ENCODE results near the gene DIO3. TPM values are rescaled to one million over a fixed set of nuclear protein-coding genes. Genes with fewer than 3 reads are reported as not detected.

The DIO3 gene
- total and polyA plus RNA-seq, 2 of the 13 experiments (the other 11 are each of a cell fraction or from before 2014, with no cell fraction given), result not detected

- TF ChIP-seq, protein P1, sequence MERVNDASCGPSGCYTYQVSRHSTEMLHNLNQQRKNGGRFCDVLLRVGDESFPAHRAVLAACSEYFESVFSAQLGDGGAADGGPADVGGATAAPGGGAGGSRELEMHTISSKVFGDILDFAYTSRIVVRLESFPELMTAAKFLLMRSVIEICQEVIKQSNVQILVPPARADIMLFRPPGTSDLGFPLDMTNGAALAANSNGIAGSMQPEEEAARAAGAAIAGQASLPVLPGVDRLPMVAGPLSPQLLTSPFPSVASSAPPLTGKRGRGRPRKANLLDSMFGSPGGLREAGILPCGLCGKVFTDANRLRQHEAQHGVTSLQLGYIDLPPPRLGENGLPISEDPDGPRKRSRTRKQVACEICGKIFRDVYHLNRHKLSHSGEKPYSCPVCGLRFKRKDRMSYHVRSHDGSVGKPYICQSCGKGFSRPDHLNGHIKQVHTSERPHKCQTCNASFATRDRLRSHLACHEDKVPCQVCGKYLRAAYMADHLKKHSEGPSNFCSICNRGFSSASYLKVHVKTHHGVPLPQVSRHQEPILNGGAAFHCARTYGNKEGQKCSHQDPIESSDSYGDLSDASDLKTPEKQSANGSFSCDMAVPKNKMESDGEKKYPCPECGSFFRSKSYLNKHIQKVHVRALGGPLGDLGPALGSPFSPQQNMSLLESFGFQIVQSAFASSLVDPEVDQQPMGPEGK (CRISPR knock-in tag; IDR thresholded peaks at IDR 0.05), result peak; percentile 87
- TF ChIP-seq GATAD2A (CRISPR knock-in tag; IDR thresholded peaks at IDR 0.05) (0 out of 2 replicates have a peak, but pooled peaks have one; percentile 10), PPARG (CRISPR knock-in tag; conservative IDR thresholded peaks at IDR 0.05) (0 out of 2 replicates have a peak, but pooled peaks have one; percentile 18), BCL3 (CRISPR knock-in tag; IDR thresholded peaks at IDR 0.05) (0 out of 2 replicates have a peak, but pooled peaks have one; percentile 13), IKZF5 (CRISPR knock-in tag; IDR thresholded peaks at IDR 0.05) (0 out of 2 replicates have a peak, but pooled peaks have one; percentile 25), ZNF816 (CRISPR knock-in tag; IDR thresholded peaks at IDR 0.05; ENCODE audit: borderline replicate concordance) (no peak), FOXK1 (CRISPR knock-in tag; IDR thresholded peaks at IDR 0.05; ENCODE audit: borderline replicate concordance, low read depth) (no peak), TEAD3 (CRISPR knock-in tag; optimal IDR thresholded peaks at IDR 0.05; ENCODE audit: borderline replicate concordance) (peak; percentile 58), ONECUT2 (CRISPR knock-in tag; IDR thresholded peaks at IDR 0.05) (no peak), ZNF644 (CRISPR knock-in tag; IDR thresholded peaks at IDR 0.05; ENCODE audit: low read depth) (0 out of 2 replicates have a peak, but pooled peaks have one; percentile 21), U2AF2 (IDR thresholded peaks at IDR 0.05; ENCODE audit: low read depth, low read length) (no peak), PITX1 (CRISPR knock-in tag; IDR thresholded peaks at IDR 0.05) (peak; percentile 50; the same call in 1 of the 2 replicates), ADNP (CRISPR knock-in tag; IDR thresholded peaks at IDR 0.05) (0 out of 2 replicates have a peak, but pooled peaks have one; percentile 16), ZFX (CRISPR knock-in tag; IDR thresholded peaks at IDR 0.05; ENCODE audit: low read depth) (peak; percentile 46; the same call in 1 of the 2 replicates), HDAC2 (CRISPR knock-in tag; IDR thresholded peaks at IDR 0.05) (0 out of 2 replicates have a peak, but pooled peaks have one; percentile 24), SOX5 (CRISPR knock-in tag; IDR thresholded peaks at IDR 0.05; ENCODE audit: borderline replicate concordance) (peak; percentile 35; the same call in 1 of the 2 replicates), ERF (CRISPR knock-in tag; IDR thresholded peaks at IDR 0.05) (peak; percentile 39; the same call in 1 of the 2 replicates), HOXD1 (CRISPR knock-in tag; IDR thresholded peaks at IDR 0.05) (no peak), FOXO1 (CRISPR knock-in tag; IDR thresholded peaks at IDR 0.05) (peak; percentile 52; the same call in 1 of the 2 replicates)
- TF ChIP-seq, protein P2, sequence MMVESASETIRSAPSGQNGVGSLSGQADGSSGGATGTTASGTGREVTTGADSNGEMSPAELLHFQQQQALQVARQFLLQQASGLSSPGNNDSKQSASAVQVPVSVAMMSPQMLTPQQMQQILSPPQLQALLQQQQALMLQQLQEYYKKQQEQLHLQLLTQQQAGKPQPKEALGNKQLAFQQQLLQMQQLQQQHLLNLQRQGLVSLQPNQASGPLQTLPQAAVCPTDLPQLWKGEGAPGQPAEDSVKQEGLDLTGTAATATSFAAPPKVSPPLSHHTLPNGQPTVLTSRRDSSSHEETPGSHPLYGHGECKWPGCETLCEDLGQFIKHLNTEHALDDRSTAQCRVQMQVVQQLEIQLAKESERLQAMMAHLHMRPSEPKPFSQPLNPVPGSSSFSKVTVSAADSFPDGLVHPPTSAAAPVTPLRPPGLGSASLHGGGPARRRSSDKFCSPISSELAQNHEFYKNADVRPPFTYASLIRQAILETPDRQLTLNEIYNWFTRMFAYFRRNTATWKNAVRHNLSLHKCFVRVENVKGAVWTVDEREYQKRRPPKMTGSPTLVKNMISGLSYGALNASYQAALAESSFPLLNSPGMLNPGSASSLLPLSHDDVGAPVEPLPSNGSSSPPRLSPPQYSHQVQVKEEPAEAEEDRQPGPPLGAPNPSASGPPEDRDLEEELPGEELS (CRISPR knock-in tag; IDR thresholded peaks at IDR 0.05), result peak; percentile 73
- TF ChIP-seq, protein P3, sequence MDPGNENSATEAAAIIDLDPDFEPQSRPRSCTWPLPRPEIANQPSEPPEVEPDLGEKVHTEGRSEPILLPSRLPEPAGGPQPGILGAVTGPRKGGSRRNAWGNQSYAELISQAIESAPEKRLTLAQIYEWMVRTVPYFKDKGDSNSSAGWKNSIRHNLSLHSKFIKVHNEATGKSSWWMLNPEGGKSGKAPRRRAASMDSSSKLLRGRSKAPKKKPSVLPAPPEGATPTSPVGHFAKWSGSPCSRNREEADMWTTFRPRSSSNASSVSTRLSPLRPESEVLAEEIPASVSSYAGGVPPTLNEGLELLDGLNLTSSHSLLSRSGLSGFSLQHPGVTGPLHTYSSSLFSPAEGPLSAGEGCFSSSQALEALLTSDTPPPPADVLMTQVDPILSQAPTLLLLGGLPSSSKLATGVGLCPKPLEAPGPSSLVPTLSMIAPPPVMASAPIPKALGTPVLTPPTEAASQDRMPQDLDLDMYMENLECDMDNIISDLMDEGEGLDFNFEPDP (CRISPR knock-in tag; conservative IDR thresholded peaks at IDR 0.05), result no peak
- TF ChIP-seq, protein P4, sequence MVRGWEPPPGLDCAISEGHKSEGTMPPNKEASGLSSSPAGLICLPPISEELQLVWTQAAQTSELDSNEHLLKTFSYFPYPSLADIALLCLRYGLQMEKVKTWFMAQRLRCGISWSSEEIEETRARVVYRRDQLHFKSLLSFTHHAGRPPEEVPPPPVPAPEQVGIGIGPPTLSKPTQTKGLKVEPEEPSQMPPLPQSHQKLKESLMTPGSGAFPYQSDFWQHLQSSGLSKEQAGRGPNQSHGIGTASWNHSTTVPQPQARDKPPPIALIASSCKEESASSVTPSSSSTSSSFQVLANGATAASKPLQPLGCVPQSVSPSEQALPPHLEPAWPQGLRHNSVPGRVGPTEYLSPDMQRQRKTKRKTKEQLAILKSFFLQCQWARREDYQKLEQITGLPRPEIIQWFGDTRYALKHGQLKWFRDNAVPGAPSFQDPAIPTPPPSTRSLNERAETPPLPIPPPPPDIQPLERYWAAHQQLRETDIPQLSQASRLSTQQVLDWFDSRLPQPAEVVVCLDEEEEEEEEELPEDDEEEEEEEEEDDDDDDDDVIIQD (CRISPR knock-in tag; IDR thresholded peaks at IDR 0.05; ENCODE audit: low read depth), result peak; percentile 40; the same call in 1 of the 2 replicates
These were observed 27.7 kb downstream of the DIO3 start (continued) for GRCh38 chr14:101588990-101589389.
